H1 (cell line): ENCODE measurements around the gene NRXN2. TPM values are rescaled to one million over a fixed set of nuclear protein-coding genes. Genes with fewer than 3 reads are reported as not detected.

ENCODE experiments used
- CREB1 ChIP-seq: IDR thresholded peaks from 2 replicates; pipeline ENCODE4 v1.6.1; 2012; ENCODE audit warnings: inconsistent platforms
- TAF1 ChIP-seq: IDR thresholded peaks from 2 replicates; pipeline ENCODE4 v1.6.1; 2011; ENCODE audit warnings: mild to moderate bottlenecking, low read depth, low read length
- polyA plus RNA-seq, 7 experiments: library from polyadenylated mRNA; depleted of rRNA in 3 of 7; stranded (reverse) in 5 of 7; unstranded in 2 of 7; fragments of >200 nt in 5 of 7; fragments of 200-250 nt in 2 of 7; gene quantifications; 1 replicate in 5 of 7; 2 replicates in 1 of 7; 4 replicates in 1 of 7; pipeline versions ENCODE4 v1.2.1 to v1.2.3, GENCODE V29; 2011 to 2013; ENCODE audit warnings: missing spikeins in 2 of 7, mixed read lengths in 2 of 7
- total RNA-seq: library from RNA; stranded (reverse); fragmentation: NEBNext Ultra II Directional; extraction: Animal tissue kit (Norgen Biotek cat#: 25700); gene quantifications from 2 replicates; pipeline ENCODE4 v1.2.1, GENCODE V29; 2021
- TF ChIP-seq, protein P1 (sequence below): IDR thresholded peaks from 2 replicates; pipeline ENCODE4 v1.6.1; 2012; ENCODE audit warnings: low read length, inconsistent platforms

NRXN2 gene
- total and polyA plus RNA-seq, 2 of the 8 experiments (the other 6 are each of a cell fraction or from before 2014, with no cell fraction given), result 1.3 to 11.5 TPM

GRCh38 chr11:64675450-64676260 lies 47.3 kb downstream of the NRXN2 start (continued):
- no peak for TF ChIP-seq CREB1
- TF ChIP-seq, protein P1, sequence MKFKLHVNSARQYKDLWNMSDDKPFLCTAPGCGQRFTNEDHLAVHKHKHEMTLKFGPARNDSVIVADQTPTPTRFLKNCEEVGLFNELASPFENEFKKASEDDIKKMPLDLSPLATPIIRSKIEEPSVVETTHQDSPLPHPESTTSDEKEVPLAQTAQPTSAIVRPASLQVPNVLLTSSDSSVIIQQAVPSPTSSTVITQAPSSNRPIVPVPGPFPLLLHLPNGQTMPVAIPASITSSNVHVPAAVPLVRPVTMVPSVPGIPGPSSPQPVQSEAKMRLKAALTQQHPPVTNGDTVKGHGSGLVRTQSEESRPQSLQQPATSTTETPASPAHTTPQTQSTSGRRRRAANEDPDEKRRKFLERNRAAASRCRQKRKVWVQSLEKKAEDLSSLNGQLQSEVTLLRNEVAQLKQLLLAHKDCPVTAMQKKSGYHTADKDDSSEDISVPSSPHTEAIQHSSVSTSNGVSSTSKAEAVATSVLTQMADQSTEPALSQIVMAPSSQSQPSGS, result no peak
- TF ChIP-seq TAF1, result no peak
- TF ChIP-seq, all 59 proteins: peak for 0
